KMS-11 (cell line): Measurements from ENCODE around the gene GABBR2.

Experiments
- H2AFZ ChIP-seq: fragments of 200-600 bp; sonication (generic); 2 replicates; pipeline ENCODE4 v1.6.1; 2016; ENCODE audit warnings: antibody characterized with exemption, mixed run types, low read depth
- H3K27ac ChIP-seq: fragments of 200-600 bp; sonication (generic); 2 replicates; pipeline ENCODE4 v1.6.1; 2016; ENCODE audit warnings: mild to moderate bottlenecking, mixed run types
- H3K27me3 ChIP-seq: fragments of 200-600 bp; sonication (generic); 2 replicates; pipeline ENCODE4 v1.6.1; 2017; ENCODE audit warnings: mild to moderate bottlenecking, low read depth, mixed run types, moderate library complexity; ENCODE audit not compliant: insufficient read depth
- H3K36me3 ChIP-seq: fragments of 200-600 bp; sonication (generic); 2 replicates; pipeline ENCODE4 v1.6.1; 2017; ENCODE audit warnings: mild to moderate bottlenecking, mixed run types; ENCODE audit not compliant: insufficient read depth
- H3K4me1 ChIP-seq: fragments of 200-600 bp; sonication (generic); 2 replicates; pipeline ENCODE4 v1.6.1; 2016; ENCODE audit warnings: mild to moderate bottlenecking, low read depth, mixed run types; ENCODE audit not compliant: poor library complexity, severe bottlenecking
- H3K4me2 ChIP-seq: fragments of 200-600 bp; sonication (generic); 2 replicates; pipeline ENCODE4 v1.7.0; 2016; ENCODE audit warnings: mild to moderate bottlenecking, mixed run types
- H3K4me3 ChIP-seq: fragments of 200-600 bp; sonication (generic); IDR thresholded peaks from 2 replicates; pipeline ENCODE4 v1.6.1; 2017; ENCODE audit warnings: low read depth, low read length, mixed read lengths; ENCODE audit not compliant: insufficient read depth
- H3K79me2 ChIP-seq: fragments of 200-600 bp; sonication (generic); 2 replicates; pipeline ENCODE4 v1.6.1; 2016; ENCODE audit warnings: low read depth, mixed run types; ENCODE audit not compliant: insufficient read depth
- H3K9ac ChIP-seq: fragments of 200-600 bp; sonication (generic); 2 replicates; pipeline ENCODE4 v1.6.1; 2016; ENCODE audit warnings: mild to moderate bottlenecking, mixed run types
- H4K20me1 ChIP-seq: fragments of 200-600 bp; sonication (generic); 2 replicates; pipeline ENCODE4 v1.6.1; 2016; ENCODE audit warnings: mild to moderate bottlenecking, mixed run types; ENCODE audit not compliant: insufficient read depth
- CTCF ChIP-seq: fragments of 200-600 bp; sonication (generic); conservative IDR thresholded peaks from 2 replicates; pipeline ENCODE4 v1.6.1; 2017; ENCODE audit warnings: low read depth, mild to moderate bottlenecking, antibody characterized with exemption, low read length, moderate library complexity, mixed read lengths

Gene GABBR2

GRCh38 chr9:98500337-98500919 lies 208.3 kb downstream of the GABBR2 start:
- H3K9ac ChIP-seq: no peak overlapping the region
- no peaks in the 10 kb centered on the region for H4K20me1 ChIP-seq
- H3K27ac ChIP-seq: no peak overlapping the region
- H3K27me3 ChIP-seq: no peaks in the 10 kb centered on the region
- no peak overlapping the region for H2AFZ ChIP-seq
- no peak for TF ChIP-seq CTCF
- H3K4me3 ChIP-seq: no peak overlapping the region
- no peaks in the 10 kb centered on the region for H3K36me3 ChIP-seq
- no peak overlapping the region for H3K4me2 ChIP-seq
- H3K79me2 ChIP-seq: no peaks in the 10 kb centered on the region
- no peaks in the 10 kb centered on the region for H3K4me1 ChIP-seq

- H3K79me2 ChIP-seq: no peaks in the 10 kb centered on the region
- H3K36me3 ChIP-seq: no peaks in the 10 kb centered on the region
- H3K4me3 ChIP-seq: no peak overlapping the region
- no peak overlapping the region for H2AFZ ChIP-seq
- H4K20me1 ChIP-seq: no peaks in the 10 kb centered on the region
- H3K27ac ChIP-seq: no peak overlapping the region
- no peaks in the 10 kb centered on the region for H3K27me3 ChIP-seq
- no peak overlapping the region for H3K9ac ChIP-seq
- no peaks in the 10 kb centered on the region for H3K4me1 ChIP-seq
- no peak overlapping the region for H3K4me2 ChIP-seq
- TF ChIP-seq CTCF: no peak
Measured at GRCh38 chr9:98495530-98495929, 213.2 kb downstream of the GABBR2 start.

- H3K4me3 ChIP-seq: no peak overlapping the region
- H3K27me3 ChIP-seq: no peaks in the 10 kb centered on the region
- H3K36me3 ChIP-seq: no peaks in the 10 kb centered on the region
- no peaks in the 10 kb centered on the region for H3K79me2 ChIP-seq
- no peak overlapping the region for H3K4me2 ChIP-seq
- H2AFZ ChIP-seq: no peak overlapping the region
- H3K4me1 ChIP-seq: no peaks in the 10 kb centered on the region
- H3K9ac ChIP-seq: no peak overlapping the region
- TF ChIP-seq CTCF: no peak
- no peaks in the 10 kb centered on the region for H4K20me1 ChIP-seq
- H3K27ac ChIP-seq: no peak overlapping the region
Measured at GRCh38 chr9:98494852-98495251, 213.9 kb downstream of the GABBR2 start.

- Histone ChIP-seq H3K79me2 (no peaks in the 10 kb centered on the region), H2AFZ (no peak overlapping the region), H4K20me1 (no peaks in the 10 kb centered on the region), H3K4me1 (no peaks in the 10 kb centered on the region), H3K27me3 (no peaks in the 10 kb centered on the region), H3K4me2 (no peak overlapping the region), H3K4me3 (no peak overlapping the region), H3K36me3 (no peaks in the 10 kb centered on the region), H3K27ac (no peak overlapping the region), H3K9ac (no peak overlapping the region)
- TF ChIP-seq CTCF: no peak
Measured at GRCh38 chr9:98491828-98492227, 216.9 kb downstream of the GABBR2 start.
